OCI-LY7 (cell line): Measurements from ENCODE around the gene DVL2. TPM values are rescaled to one million over a fixed set of nuclear protein-coding genes. Genes with fewer than 3 reads are reported as not detected.

ENCODE experiments used
- BruUV-seq: library from RNA; stranded (reverse); fragments of 400-500 nt; replicated peaks from 2 replicates; lab custom pipeline; 2021; lab: Mats Ljungman, UMichigan
- CTCF ChIA-PET: fragments of 300-600 bp; sonication (Branson Sonifier 250); formaldehyde crosslinking; loops from one replicate; lab custom pipeline; 2022; ENCODE audit warnings: antibody characterized with exemption; ENCODE audit not compliant: unreplicated experiment; lab: Charles Lee
- POLR2A ChIA-PET: fragments of 300-600 bp; sonication (Branson Sonifier 250); formaldehyde crosslinking; loops from one replicate; lab custom pipeline; 2022; ENCODE audit warnings: antibody characterized with exemption; lab: Charles Lee
- DNase-seq: peaks from one replicate; pipeline ENCODE4 v3.0.0-alpha.2; 2015; ENCODE audit warnings: low spot score
- H2AFZ ChIP-seq: fragments of 200-600 bp; sonication (generic), shearing (Covaris generic); 2 replicates; pipeline ENCODE4 v1.6.1; 2014; ENCODE audit warnings: mild to moderate bottlenecking, antibody characterized with exemption, low read length, moderate library complexity
- H3K27ac ChIP-seq: fragments of 200-600 bp; sonication (generic); 2 replicates; pipeline ENCODE4 v1.5.1; 2014; ENCODE audit warnings: mixed run types, low read depth, mild to moderate bottlenecking, moderate library complexity, low read length, inconsistent platforms; ENCODE audit not compliant: poor library complexity, severe bottlenecking
- H3K36me3 ChIP-seq: fragments of 200-600 bp; sonication (generic); 2 replicates; pipeline ENCODE4 v1.6.1; 2014; ENCODE audit warnings: mild to moderate bottlenecking, antibody characterized with exemption, low read length, moderate library complexity, mixed read lengths; ENCODE audit not compliant: insufficient read depth
- H3K4me1 ChIP-seq: fragments of 200-600 bp; sonication (generic); 2 replicates; pipeline ENCODE4 v1.5.1; 2014; ENCODE audit warnings: mild to moderate bottlenecking, low read length; ENCODE audit not compliant: insufficient read depth, poor library complexity, severe bottlenecking
- H3K4me2 ChIP-seq: fragments of 200-600 bp; sonication (generic); 2 replicates; pipeline ENCODE4 v1.6.1; 2014; ENCODE audit warnings: mild to moderate bottlenecking, low read length
- H3K4me3 ChIP-seq: fragments of 200-600 bp; sonication (generic); 2 replicates; pipeline ENCODE4 v1.5.1; 2014; ENCODE audit warnings: mild to moderate bottlenecking, low read depth, low read length; ENCODE audit not compliant: poor library complexity, severe bottlenecking
- H3K79me2 ChIP-seq: fragments of 200-600 bp; sonication (generic); 2 replicates; pipeline ENCODE4 v1.6.1; 2016; ENCODE audit warnings: low read depth, mild to moderate bottlenecking, low read length, moderate library complexity, mixed read lengths; ENCODE audit not compliant: insufficient read depth
- H3K9me2 ChIP-seq: fragments of 200-600 bp; sonication (generic); 2 replicates; pipeline ENCODE4 v1.6.1; 2016; ENCODE audit warnings: mild to moderate bottlenecking, low read length, mixed read lengths; ENCODE audit not compliant: insufficient read depth
- H3K9me3 ChIP-seq: fragments of 200-600 bp; sonication (generic); 2 replicates; pipeline ENCODE4 v1.6.1; 2014; ENCODE audit warnings: mild to moderate bottlenecking, mixed run types, low read length, mixed read lengths
- H4K20me1 ChIP-seq: fragments of 200-600 bp; sonication (generic); 2 replicates; pipeline ENCODE4 v1.6.1; 2014; ENCODE audit warnings: mild to moderate bottlenecking, antibody characterized with exemption, low read length, moderate library complexity, mixed read lengths; ENCODE audit not compliant: insufficient read depth
- EZH2phosphoT487 ChIP-seq: fragments of 200-600 bp; sonication (generic); IDR thresholded peaks from 2 replicates; pipeline ENCODE4 v1.6.1; 2018; ENCODE audit warnings: low read depth, borderline replicate concordance, mild to moderate bottlenecking, mixed run types, antibody characterized with exemption, low read length, moderate library complexity, mixed read lengths
- intact Hi-C: fragments of 100-400 bp; cut with micrococcal nuclease; formaldehyde crosslinking; loops from one replicate; pipeline ENCODE4 v1.10.0; 2022; ENCODE audit not compliant: unreplicated experiment
- total RNA-seq, 2 experiments: library from RNA; depleted of rRNA in 1 of 2; stranded (reverse); fragments of >200 nt in 1 of 2; shearing (Covaris generic) in 1 of 2; gene quantifications; 2 replicates each; pipeline ENCODE4 v1.2.3, GENCODE V29; 2014 to 2022
- TF ChIP-seq, protein P1 (sequence below): fragments of 200-600 bp; sonication (generic); conservative IDR thresholded peaks from 2 replicates; pipeline ENCODE4 v1.5.1; 2014; ENCODE audit warnings: mild to moderate bottlenecking, antibody characterized with exemption, low read length, moderate library complexity, mixed read lengths

DVL2 gene
- total RNA-seq, 2 experiments from 2014 or later: 98.8 to 99.9 TPM

DNA sequence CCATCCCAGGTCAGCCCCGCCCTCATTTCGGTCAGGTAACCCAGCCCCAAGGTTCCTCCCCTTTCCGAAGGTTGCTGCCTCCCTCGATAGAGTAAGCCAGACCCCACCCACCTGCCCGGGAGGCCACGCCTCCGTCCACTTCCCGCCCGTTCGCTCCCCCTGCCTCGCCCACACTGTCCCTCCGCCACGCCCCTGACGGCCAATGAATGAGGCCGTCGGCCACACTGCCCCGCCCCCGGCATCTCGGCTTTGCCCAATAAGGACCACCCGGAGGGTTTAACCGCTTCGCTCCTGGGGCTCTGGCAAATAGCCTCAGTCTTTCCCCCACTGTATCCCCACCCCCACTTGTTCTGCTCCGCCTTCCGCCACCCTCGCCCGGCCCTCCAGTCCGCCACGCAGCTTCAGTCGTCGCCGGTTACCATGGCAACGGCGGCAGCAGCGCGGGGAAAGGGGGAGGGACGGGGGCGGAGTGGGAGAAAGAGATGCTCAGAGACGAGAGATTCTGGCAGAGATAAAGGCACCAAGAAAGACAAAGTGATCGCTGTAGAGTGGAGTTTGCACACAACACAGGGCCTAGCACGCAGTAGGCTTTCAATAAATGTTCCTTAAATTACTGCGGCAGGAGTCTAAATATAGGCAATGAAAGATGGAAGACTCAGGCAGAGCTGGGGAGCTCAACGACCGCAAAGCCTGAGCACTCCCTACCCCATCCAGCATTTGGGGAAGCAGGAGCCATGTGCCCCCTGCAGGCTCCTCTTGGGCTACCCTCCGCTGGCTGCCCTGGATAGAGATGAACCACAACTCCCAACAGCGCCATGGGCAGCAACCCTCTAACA lies 19.8 kb downstream of the DVL2 start:
- TF ChIP-seq, protein P1, sequence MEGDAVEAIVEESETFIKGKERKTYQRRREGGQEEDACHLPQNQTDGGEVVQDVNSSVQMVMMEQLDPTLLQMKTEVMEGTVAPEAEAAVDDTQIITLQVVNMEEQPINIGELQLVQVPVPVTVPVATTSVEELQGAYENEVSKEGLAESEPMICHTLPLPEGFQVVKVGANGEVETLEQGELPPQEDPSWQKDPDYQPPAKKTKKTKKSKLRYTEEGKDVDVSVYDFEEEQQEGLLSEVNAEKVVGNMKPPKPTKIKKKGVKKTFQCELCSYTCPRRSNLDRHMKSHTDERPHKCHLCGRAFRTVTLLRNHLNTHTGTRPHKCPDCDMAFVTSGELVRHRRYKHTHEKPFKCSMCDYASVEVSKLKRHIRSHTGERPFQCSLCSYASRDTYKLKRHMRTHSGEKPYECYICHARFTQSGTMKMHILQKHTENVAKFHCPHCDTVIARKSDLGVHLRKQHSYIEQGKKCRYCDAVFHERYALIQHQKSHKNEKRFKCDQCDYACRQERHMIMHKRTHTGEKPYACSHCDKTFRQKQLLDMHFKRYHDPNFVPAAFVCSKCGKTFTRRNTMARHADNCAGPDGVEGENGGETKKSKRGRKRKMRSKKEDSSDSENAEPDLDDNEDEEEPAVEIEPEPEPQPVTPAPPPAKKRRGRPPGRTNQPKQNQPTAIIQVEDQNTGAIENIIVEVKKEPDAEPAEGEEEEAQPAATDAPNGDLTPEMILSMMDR: peak; percentile 74
- no peak for TF ChIP-seq EZH2phosphoT487
- H2AFZ ChIP-seq: no peak overlapping the region
- intact Hi-C loops: loop anchor here (1.0 to 2.0 kb wide), 2 partner anchors 24 to 93 kb away; partner anchors contain the start of genes EIF5A and PHF23
- BruUV-seq: no TSS peak
- peak overlapping the region; percentile 65 for H3K27ac ChIP-seq
- H3K4me3 ChIP-seq: peak overlapping the region; percentile 75
- no peaks in the 10 kb centered on the region for H3K9me2 ChIP-seq
- CTCF ChIA-PET: interaction anchor here (0.6 kb wide), 2 partner anchors 630 to 654 kb away, joined by 4 read pairs; no protein-coding TSS in a partner anchor
- peak overlapping the region; percentile 78 for H3K4me2 ChIP-seq
- H3K9me3 ChIP-seq: no peaks in the 10 kb centered on the region
- POLR2A ChIA-PET: interaction anchor here (0.7 kb wide), 1 partner anchor 175 kb away, joined by 3 read pairs; no protein-coding TSS in a partner anchor
- peak; percentile 99 for DNase-seq
- no peaks in the 10 kb centered on the region for H3K36me3 ChIP-seq
- H3K79me2 ChIP-seq: peaks cover 30% of the 10 kb centered on the region
- no peaks in the 10 kb centered on the region for H4K20me1 ChIP-seq
- peaks cover 52% of the 10 kb centered on the region for H3K4me1 ChIP-seq

DNA sequence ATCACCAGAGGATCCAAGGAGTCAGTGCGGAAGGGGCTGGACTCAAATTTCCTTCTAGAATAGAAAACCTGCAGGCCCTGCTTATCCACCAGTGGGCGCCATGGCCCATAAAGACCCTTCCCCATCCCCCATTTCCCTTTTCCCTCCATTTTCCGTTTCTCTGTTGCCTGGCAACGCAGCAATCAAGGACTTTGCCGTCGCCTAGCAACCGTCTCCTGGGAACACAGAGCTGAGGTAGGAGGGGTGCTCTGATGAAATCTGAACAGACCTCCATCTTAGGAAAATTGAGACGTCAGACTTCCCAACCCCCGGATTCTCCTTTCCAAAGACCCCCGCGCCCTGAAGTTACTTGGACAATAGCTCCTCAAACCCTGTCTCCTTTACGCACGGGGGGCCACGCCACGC lies 20.4 kb downstream of the DVL2 start:
- CTCF ChIA-PET: interaction anchor here (0.6 kb wide), 1 partner anchor 654 kb away, joined by 4 read pairs; no protein-coding TSS in a partner anchor
- no peaks in the 10 kb centered on the region for H4K20me1 ChIP-seq
- no peaks in the 10 kb centered on the region for H3K9me3 ChIP-seq
- no peak overlapping the region for H2AFZ ChIP-seq
- peaks cover 30% of the 10 kb centered on the region for H3K79me2 ChIP-seq
- peak overlapping the region; percentile 72 for H3K4me2 ChIP-seq
- peak overlapping the region; percentile 75 for H3K4me3 ChIP-seq
- POLR2A ChIA-PET: interaction anchor here (0.7 kb wide), 1 partner anchor 174 kb away, joined by 3 read pairs; no protein-coding TSS in a partner anchor
- DNase-seq: peak; percentile 86
- no peaks in the 10 kb centered on the region for H3K9me2 ChIP-seq
- no peaks in the 10 kb centered on the region for H3K36me3 ChIP-seq
- intact Hi-C loops: loop anchor here (1.0 to 2.0 kb wide), 2 partner anchors 25 to 93 kb away; partner anchors contain the start of genes EIF5A and PHF23
- peak overlapping the region; percentile 51 for H3K27ac ChIP-seq
- no peak for TF ChIP-seq EZH2phosphoT487
- TF ChIP-seq, protein P1: peak; percentile 82
- no TSS peak for BruUV-seq
- peaks cover 46% of the 10 kb centered on the region for H3K4me1 ChIP-seq
